ENCODE results near the gene ZNF638. TPM values are rescaled to one million over a fixed set of nuclear protein-coding genes. Genes with fewer than 3 reads are reported as not detected.

The ZNF638 gene
- total and polyA plus RNA-seq, 2 of the 8 experiments (the other 6 are each of a cell fraction or from before 2014, with no cell fraction given): 45.3 to 143 TPM

DNA sequence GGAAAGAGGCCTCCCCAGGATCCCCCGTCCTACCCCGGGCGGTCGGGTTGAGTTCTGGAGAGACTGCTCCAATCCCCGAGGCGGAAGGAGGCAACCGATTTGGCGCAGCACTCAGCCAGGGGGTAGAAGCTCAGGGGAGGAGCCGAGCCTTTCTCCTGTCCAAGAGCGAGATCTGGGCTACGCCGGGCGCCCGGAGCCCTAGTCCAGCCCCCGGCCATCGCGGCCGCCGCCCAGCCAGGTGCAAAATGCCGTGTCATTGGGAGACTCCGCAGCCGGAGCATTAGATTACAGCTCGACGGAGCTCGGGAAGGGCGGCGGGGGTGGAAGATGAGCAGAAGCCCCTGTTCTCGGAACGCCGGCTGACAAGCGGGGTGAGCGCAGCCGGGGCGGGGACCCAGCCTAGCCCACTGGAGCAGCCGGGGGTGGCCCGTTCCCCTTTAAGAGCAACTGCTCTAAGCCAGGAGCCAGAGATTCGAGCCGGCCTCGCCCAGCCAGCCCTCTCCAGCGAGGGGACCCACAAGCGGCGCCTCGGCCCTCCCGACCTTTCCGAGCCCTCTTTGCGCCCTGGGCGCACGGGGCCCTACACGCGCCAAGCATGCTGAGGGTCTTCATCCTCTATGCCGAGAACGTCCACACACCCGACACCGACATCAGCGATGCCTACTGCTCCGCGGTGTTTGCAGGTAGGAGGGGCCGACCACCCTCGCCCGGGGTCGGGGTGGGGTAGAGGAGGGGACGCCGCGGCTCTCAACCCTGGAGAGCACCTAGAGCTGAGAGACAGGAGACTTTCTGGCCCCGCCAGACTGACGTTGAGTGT, 122.0 kb downstream of the ZNF638 start, which contains the start of gene DYSF:
DYSF (plus strand) TSS at position 158 of the 817 bp plus-strand sequence.
- Histone ChIP-seq H3K4me2 (ENCODE audit: insufficient read depth in 1 of 2, low read depth in 2 of 2, low read length in 2 of 2) (peak within 1 kb of the TSS; percentile 76 to 80), H3K4me1 (replicated peaks in 1 of 4; ENCODE audit: control insufficient read depth in 3 of 4, insufficient read depth in 4 of 4, low read length in 3 of 4) (peaks cover 24 to 33% (median 27%) of the 10 kb centered on the region in 4 experiments), H3K14ac (ENCODE audit: insufficient read length) (no peak within 1 kb of the TSS), H2BK20ac (ENCODE audit: low read length) (peak within 1 kb of the TSS; percentile 73; the same call in 1 of the 2 replicates), H3K4ac (replicated peaks; ENCODE audit: insufficient read length, low read depth, low read length) (no peak within 1 kb of the TSS), H3K18ac (ENCODE audit: extremely low read depth, low read length) (peak within 1 kb of the TSS; percentile 52; the same call in 1 of the 2 replicates), H3K27me3 (replicated peaks in 1 of 4; ENCODE audit: control insufficient read depth in 3 of 4, extremely low read depth in 1 of 4, insufficient read depth in 3 of 4, low read length in 3 of 4) (peaks cover 0 to 25% (median 21%) of the 10 kb centered on the region in 4 experiments; a peak in 6 of 7 replicates), H2AK5ac (ENCODE audit: low read depth, low read length) (no peak within 1 kb of the TSS), H3K27ac (ENCODE audit: low read depth, low read length) (no peak within 1 kb of the TSS), H3K36me3 (ENCODE audit: control insufficient read depth in 2 of 4, insufficient read depth in 4 of 4, low read length in 3 of 4) (no peaks in the 10 kb centered on the region), H3K9ac (replicated peaks in 1 of 4; ENCODE audit: extremely low read depth in 1 of 4, low read depth in 3 of 4, low read length in 3 of 4) (peak within 1 kb of the TSS in 1 of 4 experiments; percentile 8; a peak in 2 of 7 replicates), H2BK5ac (ENCODE audit: low read depth, low read length) (no peak within 1 kb of the TSS; the same call in 1 of the 2 replicates), H3K56ac (replicated peaks; ENCODE audit: insufficient read length, low read depth, low read length) (no peak within 1 kb of the TSS), H4K91ac (replicated peaks; ENCODE audit: insufficient read length, low read length) (no peak within 1 kb of the TSS), H3K79me2 (ENCODE audit: control insufficient read depth in 1 of 2, insufficient read depth in 2 of 2, low read length in 2 of 2) (no peaks in the 10 kb centered on the region), H2BK120ac (replicated peaks; ENCODE audit: low read depth, low read length) (no peak within 1 kb of the TSS), H2BK15ac (ENCODE audit: low read length) (no peak within 1 kb of the TSS; the same call in 1 of the 2 replicates), H3K79me1 (ENCODE audit: low read depth, low read length) (no peaks in the 10 kb centered on the region; the same call in 1 of the 2 replicates), H2BK12ac (ENCODE audit: low read depth, low read length) (no peak within 1 kb of the TSS), H4K5ac (ENCODE audit: insufficient read length, low read depth, low read length) (no peak within 1 kb of the TSS), H4K8ac (ENCODE audit: extremely low read depth, insufficient read depth, low read length) (peak within 1 kb of the TSS; percentile 6; the same call in 1 of the 2 replicates), H2AFZ (ENCODE audit: low read length) (peak within 1 kb of the TSS; percentile 34; the same call in 1 of the 2 replicates), H3K23ac (ENCODE audit: insufficient read length) (no peak within 1 kb of the TSS), H3K4me3 (ENCODE audit: extremely low read depth in 1 of 4, insufficient read depth in 2 of 4, low read depth in 3 of 4, low read length in 4 of 4) (peak within 1 kb of the TSS; percentile 30 to 66 (median 57)), H3K9me3 (ENCODE audit: insufficient read depth in 2 of 2, low read depth in 1 of 2, low read length in 1 of 2) (no peaks in the 10 kb centered on the region), H4K20me1 (replicated peaks in 1 of 2; ENCODE audit: control insufficient read depth in 1 of 2, insufficient read depth in 2 of 2, low read length in 2 of 2) (no peaks in the 10 kb centered on the region), H3K23me2 (ENCODE audit: low read depth, low read length) (peaks cover 6% of the 10 kb centered on the region; the same call in 1 of the 2 replicates)
- POLR2A ChIA-PET (ENCODE audit: partially characterized antibody): interaction anchor here (1.0 to 5.3 kb wide), 6 partner anchors 9 to 52 kb away, joined by 3 to 51 read pairs (median 4); no protein-coding TSS in a partner anchor
- WGBS, 2 experiments (ENCODE audit: extremely low coverage in 1 of 2, insufficient coverage in 1 of 2, insufficient read length in 1 of 2, insufficient replicate concordance in 2 of 2, low coverage in 1 of 2, low lambda C conversion rate in 2 of 2, missing lambda C conversion rate in 1 of 2): 2% methylated on average over 48 of the region's 66 CpGs; no CpG with 5 or more reads in 1 of the 2 experiments
- no peak for FAIRE-seq
- DNase-seq (ENCODE audit: low read depth in 1 of 2, low spot score in 2 of 2): peak; percentile 47 to 87
- CTCF ChIA-PET (ENCODE audit: partially characterized antibody): interaction anchor here (1.0 to 21.6 kb wide), 11 partner anchors 8 to 297 kb away, joined by 3 to 211 read pairs (median 5); no protein-coding TSS in a partner anchor
- 0 out of 2 replicates have a peak, but pooled peaks have one; percentile 3 for TF ChIP-seq EGR1 (IDR thresholded peaks at IDR 0.05; ENCODE audit: borderline replicate concordance, low read depth, low read length)
- peak; percentile 65 for TF ChIP-seq EZH2 (IDR thresholded peaks at IDR 0.05; ENCODE audit: low read depth, low read length, severe bottlenecking)
- TF ChIP-seq, protein P1, sequence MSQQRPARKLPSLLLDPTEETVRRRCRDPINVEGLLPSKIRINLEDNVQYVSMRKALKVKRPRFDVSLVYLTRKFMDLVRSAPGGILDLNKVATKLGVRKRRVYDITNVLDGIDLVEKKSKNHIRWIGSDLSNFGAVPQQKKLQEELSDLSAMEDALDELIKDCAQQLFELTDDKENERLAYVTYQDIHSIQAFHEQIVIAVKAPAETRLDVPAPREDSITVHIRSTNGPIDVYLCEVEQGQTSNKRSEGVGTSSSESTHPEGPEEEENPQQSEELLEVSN (IDR thresholded peaks at IDR 0.05): peak; percentile 80
- TF ChIP-seq MAFK (IDR thresholded peaks at IDR 0.05; ENCODE audit: low read depth, low read length): peak; percentile 47; the same call in 1 of the 2 replicates
- peak; percentile 52 for TF ChIP-seq SUZ12 (IDR thresholded peaks at IDR 0.05; ENCODE audit: low read length)
- TF ChIP-seq BACH1 (IDR thresholded peaks at IDR 0.05; ENCODE audit: low read length): no peak
- TF ChIP-seq ASH2L (IDR thresholded peaks at IDR 0.05; ENCODE audit: low read length): peak; percentile 66
- TF ChIP-seq TCF12 (IDR thresholded peaks at IDR 0.05; ENCODE audit: low read depth, low read length): 0 out of 2 replicates have a peak, but pooled peaks have one; percentile 6
- TF ChIP-seq JUND (IDR thresholded peaks at IDR 0.05; ENCODE audit: low read length): no peak
- no peak for TF ChIP-seq CEBPB (IDR thresholded peaks at IDR 0.05; ENCODE audit: low read depth, low read length)
- TF ChIP-seq TAF1 (IDR thresholded peaks at IDR 0.05; ENCODE audit: low read depth, low read length): peak; percentile 37; the same call in 1 of the 2 replicates

Data from H1 (cell line).